Measurements from ENCODE around the gene CTU1.

Gene CTU1

GRCh38 chr19:51079481-51080110 lies 28.6 kb downstream of the CTU1 start:
- TF ChIP-seq CTCF (IDR thresholded peaks at IDR 0.05; ENCODE audit: control insufficient read depth, extremely low read depth, insufficient read depth) = no peak
- DNase-seq (ENCODE audit: low read depth) = no peak
- H3K4me3 ChIP-seq (ENCODE audit: low read depth, low read length) = no peak overlapping the region

DNA sequence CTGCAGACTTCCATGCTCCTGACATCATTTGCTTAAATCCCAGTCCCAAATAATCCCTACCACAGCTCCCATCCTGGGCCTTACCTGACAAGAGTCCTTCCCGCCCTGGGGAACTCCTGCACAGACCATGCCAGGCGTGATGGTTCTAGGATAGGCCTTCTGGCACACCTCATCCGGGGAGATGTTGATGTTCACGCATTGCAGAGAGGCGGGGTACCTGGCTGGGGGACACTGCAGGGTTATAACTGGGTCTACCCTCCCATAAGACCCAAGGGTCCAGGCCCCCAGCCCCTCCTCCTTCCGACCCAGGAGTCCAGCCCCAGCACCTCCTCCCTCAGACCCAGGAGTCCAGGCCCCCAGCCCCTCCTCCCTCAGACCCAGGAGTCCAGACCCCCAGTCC lies 29.5 kb downstream of the CTU1 start:
- DNase-seq (ENCODE audit: low read depth) = no peak
- TF ChIP-seq CTCF (IDR thresholded peaks at IDR 0.05; ENCODE audit: control insufficient read depth, extremely low read depth, insufficient read depth) = no peak
- H3K4me3 ChIP-seq (ENCODE audit: low read depth, low read length) = no peak overlapping the region

- no peak for TF ChIP-seq CTCF (IDR thresholded peaks at IDR 0.05; ENCODE audit: control insufficient read depth, extremely low read depth, insufficient read depth)
- no peak for DNase-seq (ENCODE audit: low read depth)
- H3K4me3 ChIP-seq (ENCODE audit: low read depth, low read length) = no peak overlapping the region
These were observed 30.1 kb downstream of the CTU1 start for GRCh38 chr19:51078104-51078503.

- H3K4me3 ChIP-seq (ENCODE audit: low read depth, low read length) = no peak overlapping the region
- DNase-seq (ENCODE audit: low read depth) = no peak
- TF ChIP-seq CTCF (IDR thresholded peaks at IDR 0.05; ENCODE audit: control insufficient read depth, extremely low read depth, insufficient read depth) = no peak
These were observed 31.5 kb downstream of the CTU1 start for GRCh38 chr19:51076631-51077213.

DNA sequence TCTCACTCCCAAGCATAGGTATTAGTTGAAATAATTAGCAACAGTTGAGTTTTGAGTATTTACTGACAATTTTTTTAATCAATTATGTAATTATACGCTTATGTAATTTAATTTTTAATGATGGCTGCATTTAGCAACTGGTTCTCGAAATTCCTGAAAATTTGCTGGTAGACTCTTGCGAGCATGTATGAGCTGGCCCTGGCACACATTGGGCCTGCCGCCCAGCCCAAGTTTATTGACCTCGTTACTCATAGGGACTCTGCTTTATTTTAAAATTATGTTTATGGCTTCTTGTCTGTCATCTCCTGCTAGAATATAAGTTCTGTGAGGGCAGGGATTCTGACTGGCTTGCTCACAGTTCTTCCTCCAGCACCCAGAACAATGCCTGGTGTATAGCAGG lies 32.2 kb downstream of the CTU1 start:
- no peak overlapping the region for H3K4me3 ChIP-seq (ENCODE audit: low read depth, low read length)
- TF ChIP-seq CTCF (IDR thresholded peaks at IDR 0.05; ENCODE audit: control insufficient read depth, extremely low read depth, insufficient read depth) = no peak
- DNase-seq (ENCODE audit: low read depth) = no peak

- TF ChIP-seq CTCF (IDR thresholded peaks at IDR 0.05; ENCODE audit: control insufficient read depth, extremely low read depth, insufficient read depth) = no peak
- H3K4me3 ChIP-seq (ENCODE audit: low read depth, low read length) = no peak overlapping the region
- DNase-seq (ENCODE audit: low read depth) = peak; percentile 97
These were observed 37.2 kb downstream of the CTU1 start for GRCh38 chr19:51071095-51071405.
